OCI-LY3 (cell line): Measurements from ENCODE around the gene ACSF3.

Source experiments
- CTCF ChIP-seq: fragments of 200-600, 300-600 bp; sonication (generic); IDR thresholded peaks from 2 replicates; pipeline ENCODE4 v1.5.1; 2014; ENCODE audit warnings: antibody characterized with exemption, low read length, low read depth
- EZH2phosphoT487 ChIP-seq: fragments of 200-600 bp; shearing (Covaris generic); IDR thresholded peaks from 2 replicates; pipeline ENCODE4 v1.6.1; 2018; ENCODE audit warnings: antibody characterized with exemption, mixed run types, low read depth

GRCh38 chr16:89121691-89122321 lies 28.2 kb downstream of the ACSF3 start:
- TF ChIP-seq CTCF = no peak
- no peak for TF ChIP-seq EZH2phosphoT487
